ENCODE measurements around the gene PPFIA1.

PPFIA1 gene

GRCh38 chr11:70296681-70297080 lies 26.2 kb downstream of the PPFIA1 start:
- ChIA-PET POLR2A (no interaction called here), CTCF (no interaction called here)
- no peak for TF ChIP-seq HDGF (IDR thresholded peaks at IDR 0.05; ENCODE audit: borderline replicate concordance)
- no peak for TF ChIP-seq ARNT (IDR thresholded peaks at IDR 0.05)
- no peak for TF ChIP-seq SUZ12 (IDR thresholded peaks at IDR 0.05)
- no peak for TF ChIP-seq SP1 (IDR thresholded peaks at IDR 0.05)
- TF ChIP-seq TARDBP (IDR thresholded peaks at IDR 0.05), result no peak
- TF ChIP-seq FOXA1 (IDR thresholded peaks at IDR 0.05), result no peak
- TF ChIP-seq PKNOX1 (IDR thresholded peaks at IDR 0.05), result no peak
- no peak for TF ChIP-seq FOXM1 (IDR thresholded peaks at IDR 0.05; ENCODE audit: borderline replicate concordance)
- no peak for TF ChIP-seq ELF4 (IDR thresholded peaks at IDR 0.05)
- TF ChIP-seq CTBP1 (IDR thresholded peaks at IDR 0.05; ENCODE audit: borderline replicate concordance), result no peak
- no peak for TF ChIP-seq L3MBTL2 (conservative IDR thresholded peaks at IDR 0.05)
- no peak for TF ChIP-seq ZNF384 (IDR thresholded peaks at IDR 0.05)
- TF ChIP-seq NFRKB (IDR thresholded peaks at IDR 0.05), result no peak
- DNase-seq (ENCODE audit: extremely low spot score), result no peak

GRCh38 chr11:70297341-70297740 lies 26.9 kb downstream of the PPFIA1 start:
- CTCF ChIA-PET, result no interaction called here
- TF ChIP-seq CTBP1 (IDR thresholded peaks at IDR 0.05; ENCODE audit: borderline replicate concordance), result no peak
- TF ChIP-seq ZNF384 (IDR thresholded peaks at IDR 0.05), result no peak
- TF ChIP-seq FOXK2 (IDR thresholded peaks at IDR 0.05), result no peak
- no peak for TF ChIP-seq SUZ12 (IDR thresholded peaks at IDR 0.05)
- TF ChIP-seq ARNT (IDR thresholded peaks at IDR 0.05), result no peak
- no peak for TF ChIP-seq ELF4 (IDR thresholded peaks at IDR 0.05)
- TF ChIP-seq NFRKB (IDR thresholded peaks at IDR 0.05), result no peak
- no peak for TF ChIP-seq FOXA1 (IDR thresholded peaks at IDR 0.05)
- no peak for TF ChIP-seq SP1 (IDR thresholded peaks at IDR 0.05)
- no peak for DNase-seq (ENCODE audit: extremely low spot score)
- POLR2A ChIA-PET, result no interaction called here

GRCh38 chr11:70298243-70298915 lies 27.9 kb downstream of the PPFIA1 start:
- TF ChIP-seq CTBP1 (IDR thresholded peaks at IDR 0.05; ENCODE audit: borderline replicate concordance) (no peak), ELF4 (IDR thresholded peaks at IDR 0.05) (no peak), BHLHE40 (IDR thresholded peaks at IDR 0.05; ENCODE audit: borderline replicate concordance) (no peak), FOXM1 (IDR thresholded peaks at IDR 0.05; ENCODE audit: borderline replicate concordance) (no peak), FOXA1 (IDR thresholded peaks at IDR 0.05) (no peak), SP1 (IDR thresholded peaks at IDR 0.05) (no peak), ARNT (IDR thresholded peaks at IDR 0.05) (no peak), SUZ12 (IDR thresholded peaks at IDR 0.05) (no peak), L3MBTL2 (conservative IDR thresholded peaks at IDR 0.05) (no peak), PKNOX1 (IDR thresholded peaks at IDR 0.05) (no peak), ZNF384 (IDR thresholded peaks at IDR 0.05) (no peak), HDGF (IDR thresholded peaks at IDR 0.05; ENCODE audit: borderline replicate concordance) (no peak), LEF1 (IDR thresholded peaks at IDR 0.05; ENCODE audit: borderline replicate concordance) (no peak), FOXK2 (IDR thresholded peaks at IDR 0.05) (no peak), NFRKB (IDR thresholded peaks at IDR 0.05) (no peak)
- CTCF ChIA-PET, result no interaction called here
- POLR2A ChIA-PET, result no interaction called here
- DNase-seq (ENCODE audit: extremely low spot score), result no peak

- CTCF ChIA-PET, result no interaction called here
- DNase-seq (ENCODE audit: extremely low spot score), result no peak
- TF ChIP-seq BHLHE40 (IDR thresholded peaks at IDR 0.05; ENCODE audit: borderline replicate concordance) (no peak), L3MBTL2 (conservative IDR thresholded peaks at IDR 0.05) (no peak), CTBP1 (IDR thresholded peaks at IDR 0.05; ENCODE audit: borderline replicate concordance) (no peak), ELF4 (IDR thresholded peaks at IDR 0.05) (no peak), HDGF (IDR thresholded peaks at IDR 0.05; ENCODE audit: borderline replicate concordance) (no peak), NFRKB (IDR thresholded peaks at IDR 0.05) (no peak), LEF1 (IDR thresholded peaks at IDR 0.05; ENCODE audit: borderline replicate concordance) (no peak)
- POLR2A ChIA-PET, result no interaction called here
Measured at GRCh38 chr11:70299636-70300035, 29.1 kb downstream of the PPFIA1 start.

GRCh38 chr11:70301191-70301590 lies 30.7 kb downstream of the PPFIA1 start:
- CTCF ChIA-PET, result no interaction called here

More at GRCh38 chr11:70301191-70301590, 30.7 kb downstream of the PPFIA1 start:
- no peak for DNase-seq (ENCODE audit: extremely low spot score)
- POLR2A ChIA-PET, result interaction anchor here (1.1 kb wide), 1 partner anchor 11 kb away, joined by 3 read pairs; no protein-coding TSS in a partner anchor
- TF ChIP-seq FOXM1 (IDR thresholded peaks at IDR 0.05; ENCODE audit: borderline replicate concordance) (no peak), FOXA1 (IDR thresholded peaks at IDR 0.05) (no peak), LEF1 (IDR thresholded peaks at IDR 0.05; ENCODE audit: borderline replicate concordance) (no peak), L3MBTL2 (conservative IDR thresholded peaks at IDR 0.05) (no peak), TARDBP (IDR thresholded peaks at IDR 0.05) (no peak), FOXK2 (IDR thresholded peaks at IDR 0.05) (no peak), NFRKB (IDR thresholded peaks at IDR 0.05) (no peak), SP1 (IDR thresholded peaks at IDR 0.05) (no peak), BHLHE40 (IDR thresholded peaks at IDR 0.05; ENCODE audit: borderline replicate concordance) (no peak), PKNOX1 (IDR thresholded peaks at IDR 0.05) (no peak), CTBP1 (IDR thresholded peaks at IDR 0.05; ENCODE audit: borderline replicate concordance) (no peak)

Measured in HEK293T (cell line).